ENCODE measurements around the gene TRPT1. TPM values are rescaled to one million over a fixed set of nuclear protein-coding genes. Genes with fewer than 3 reads are reported as not detected.

Gene TRPT1
- total and polyA plus RNA-seq, 2 of the 4 experiments (the other 2 are of a cell fraction) = 63.2 to 81.9 TPM

- dilution Hi-C loops (cut with HindIII; ENCODE audit: low sequenced_read_pairs, unreplicated experiment) (no loop called here), intact Hi-C loops (cut with micrococcal nuclease) (no loop called here), in situ Hi-C loops (cut with MboI; ENCODE audit: low sequenced_read_pairs) (no loop called here)
- Histone ChIP-seq H3K18ac (ENCODE audit: low read depth, low read length) (no peak overlapping the region), H2AK9ac (replicated peaks; ENCODE audit: low read depth, low read length, poor library complexity) (peak overlapping the region; percentile 62), H2BK15ac (ENCODE audit: low read depth, low read length) (no peak overlapping the region), H4K5ac (ENCODE audit: low read depth, low read length) (no peak overlapping the region), H3K4me2 (ENCODE audit: low read depth, low read length) (no peak overlapping the region; the same call in 1 of the 2 replicates), H4K20me1 (ENCODE audit: insufficient read depth, low read length) (no peaks in the 10 kb centered on the region; the same call in 1 of the 2 replicates), H2AFZ (replicated peaks; ENCODE audit: low read length, poor library complexity) (no peak overlapping the region), H3K4me3 (ENCODE audit: insufficient read depth, low read depth, low read length) (no peak overlapping the region), H3K4me1 (ENCODE audit: control insufficient read depth, insufficient read depth, low read length) (peaks cover 23% of the 10 kb centered on the region), H3K14ac (replicated peaks; ENCODE audit: low read depth, low read length) (no peak overlapping the region), H3K9me3 (ENCODE audit: control insufficient read depth, insufficient read depth, low read length) (no peaks in the 10 kb centered on the region), H3K79me1 (ENCODE audit: low read depth in 1 of 2, low read length in 2 of 2) (peaks cover 23 to 84% of the 10 kb centered on the region in 2 experiments), H2AK5ac (ENCODE audit: low read depth, low read length) (0 out of 2 replicates have a peak overlapping the region, but pooled peaks have one; percentile 1), H3K9me1 (ENCODE audit: insufficient read depth, low read length) (peaks cover 19% of the 10 kb centered on the region), H3K4ac (ENCODE audit: low read depth, low read length) (peak overlapping the region; percentile 64), H2BK120ac (ENCODE audit: low read depth, low read length) (no peak overlapping the region), H4K8ac (ENCODE audit: low read depth in 2 of 2, low read length in 2 of 2) (no peak overlapping the region), H2BK5ac (ENCODE audit: low read depth, low read length, poor library complexity, severe bottlenecking) (no peak overlapping the region), H4K91ac (ENCODE audit: insufficient read depth, low read depth, low read length) (no peak overlapping the region), H3K27me3 (ENCODE audit: control insufficient read depth, insufficient read depth, low read length) (no peaks in the 10 kb centered on the region), H3K36me3 (ENCODE audit: control insufficient read depth, insufficient read depth, low read length) (peaks cover under 1% of the 10 kb centered on the region; the same call in 1 of the 2 replicates), H3K27ac (ENCODE audit: insufficient read depth, low read length) (no peak overlapping the region), H3K9ac (ENCODE audit: low read depth, low read length) (no peak overlapping the region), H3K23ac (ENCODE audit: low read depth, low read length) (0 out of 2 replicates have a peak overlapping the region, but pooled peaks have one; percentile 37), H2BK20ac (ENCODE audit: low read depth, low read length) (no peak overlapping the region), H3K56ac (ENCODE audit: extremely low read depth, insufficient read depth, low read length) (no peak overlapping the region)
- BruUV-seq (replicated peaks) = no TSS peak
- ChIA-PET CTCF (interaction anchor here (0.6 kb wide), 1 partner anchor 1405 kb away, joined by 3 read pairs; no protein-coding TSS in a partner anchor), POLR2A (ENCODE audit: unreplicated experiment) (no interaction called here)
- TF ChIP-seq MAFK (IDR thresholded peaks at IDR 0.05; ENCODE audit: low read depth, low read length) = no peak
- TF ChIP-seq POLR2A (IDR thresholded peaks at IDR 0.05; ENCODE audit: low read depth, low read length) = no peak
- TF ChIP-seq MAZ (IDR thresholded peaks at IDR 0.05; ENCODE audit: borderline replicate concordance, low read depth, low read length) = no peak
- no peak for TF ChIP-seq RCOR1 (IDR thresholded peaks at IDR 0.05; ENCODE audit: insufficient replicate concordance, low read length)
- TF ChIP-seq, protein P1, sequence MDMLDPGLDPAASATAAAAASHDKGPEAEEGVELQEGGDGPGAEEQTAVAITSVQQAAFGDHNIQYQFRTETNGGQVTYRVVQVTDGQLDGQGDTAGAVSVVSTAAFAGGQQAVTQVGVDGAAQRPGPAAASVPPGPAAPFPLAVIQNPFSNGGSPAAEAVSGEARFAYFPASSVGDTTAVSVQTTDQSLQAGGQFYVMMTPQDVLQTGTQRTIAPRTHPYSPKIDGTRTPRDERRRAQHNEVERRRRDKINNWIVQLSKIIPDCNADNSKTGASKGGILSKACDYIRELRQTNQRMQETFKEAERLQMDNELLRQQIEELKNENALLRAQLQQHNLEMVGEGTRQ (IDR thresholded peaks at IDR 0.05; ENCODE audit: low read depth, low read length) = no peak
- DNase-seq (no peak), ATAC-seq (ENCODE audit: low read depth) (no peak)
- WGBS, 2 experiments (ENCODE audit: extremely low coverage in 2 of 2, insufficient read length in 1 of 2) = 83% methylated on average over 1 of the region's 12 CpGs; no CpG with 5 or more reads in 1 of the 2 experiments
Observed at GRCh38 chr11:64229090-64229743, 3.2 kb upstream of the TRPT1 start.

All from IMR-90 (cell line).